DOHH2 (cell line): ENCODE data around the gene CTDSPL.

Source experiments
- CTCF ChIP-seq: fragments of 200-600 bp; sonication (generic); IDR thresholded peaks from one replicate; pipeline ENCODE4 v1.5.1; 2014; ENCODE audit warnings: antibody characterized with exemption, mild to moderate bottlenecking, low read depth, low read length; ENCODE audit not compliant: poor library complexity, severe bottlenecking
- EZH2phosphoT487 ChIP-seq: fragments of 200-600 bp; sonication (generic); IDR thresholded peaks from 2 replicates; pipeline ENCODE4 v1.6.1; 2017; ENCODE audit warnings: borderline replicate concordance, mild to moderate bottlenecking, antibody characterized with exemption, low read length, moderate library complexity, mixed read lengths

GRCh38 chr3:38020342-38020726 is 158.7 kb downstream of the CTDSPL start:
- no peak for TF ChIP-seq CTCF
- no peak for TF ChIP-seq EZH2phosphoT487
